GM13977 (cell line): ENCODE results near the gene CNTNAP1.
A peak's percentile ranks its signal among the peaks of the same experiment; 100 is the strongest.
"Not testable (repeated sequence)": the region's sequence is repeated elsewhere in the genome, so short reads cannot be mapped to it uniquely, and the experiment has no call there.

ENCODE experiments used
- DNase-seq: peaks from one replicate; pipeline ENCODE4 v3.0.0; 2012; ENCODE audit warnings: low spot score
- in situ Hi-C: fragments of 300-500 bp; cut with MboI; formaldehyde crosslinking; loops from one replicate; pipeline ENCODE4 v1.12.0; 2022; ENCODE audit warnings: low sequenced_read_pairs, low pct_unique_long_range_greater_than_20kb, mixed read lengths, inconsistent platforms; ENCODE audit not compliant: unreplicated experiment
- TF ChIP-seq, protein P1 (sequence below): IDR thresholded peaks from 2 replicates; pipeline ENCODE4 v1.5.1; 2012; ENCODE audit warnings: mild to moderate bottlenecking, control low read depth; ENCODE audit not compliant: insufficient read depth; ENCODE audit errors: extremely low read depth, missing control alignments

Gene CNTNAP1

GRCh38 chr17:42651392-42651791 lies 30.9 kb upstream of the CNTNAP1 start:
- no peak for DNase-seq
- in situ Hi-C loops = no loop called here
- TF ChIP-seq, protein P1, sequence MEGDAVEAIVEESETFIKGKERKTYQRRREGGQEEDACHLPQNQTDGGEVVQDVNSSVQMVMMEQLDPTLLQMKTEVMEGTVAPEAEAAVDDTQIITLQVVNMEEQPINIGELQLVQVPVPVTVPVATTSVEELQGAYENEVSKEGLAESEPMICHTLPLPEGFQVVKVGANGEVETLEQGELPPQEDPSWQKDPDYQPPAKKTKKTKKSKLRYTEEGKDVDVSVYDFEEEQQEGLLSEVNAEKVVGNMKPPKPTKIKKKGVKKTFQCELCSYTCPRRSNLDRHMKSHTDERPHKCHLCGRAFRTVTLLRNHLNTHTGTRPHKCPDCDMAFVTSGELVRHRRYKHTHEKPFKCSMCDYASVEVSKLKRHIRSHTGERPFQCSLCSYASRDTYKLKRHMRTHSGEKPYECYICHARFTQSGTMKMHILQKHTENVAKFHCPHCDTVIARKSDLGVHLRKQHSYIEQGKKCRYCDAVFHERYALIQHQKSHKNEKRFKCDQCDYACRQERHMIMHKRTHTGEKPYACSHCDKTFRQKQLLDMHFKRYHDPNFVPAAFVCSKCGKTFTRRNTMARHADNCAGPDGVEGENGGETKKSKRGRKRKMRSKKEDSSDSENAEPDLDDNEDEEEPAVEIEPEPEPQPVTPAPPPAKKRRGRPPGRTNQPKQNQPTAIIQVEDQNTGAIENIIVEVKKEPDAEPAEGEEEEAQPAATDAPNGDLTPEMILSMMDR = no peak

DNA sequence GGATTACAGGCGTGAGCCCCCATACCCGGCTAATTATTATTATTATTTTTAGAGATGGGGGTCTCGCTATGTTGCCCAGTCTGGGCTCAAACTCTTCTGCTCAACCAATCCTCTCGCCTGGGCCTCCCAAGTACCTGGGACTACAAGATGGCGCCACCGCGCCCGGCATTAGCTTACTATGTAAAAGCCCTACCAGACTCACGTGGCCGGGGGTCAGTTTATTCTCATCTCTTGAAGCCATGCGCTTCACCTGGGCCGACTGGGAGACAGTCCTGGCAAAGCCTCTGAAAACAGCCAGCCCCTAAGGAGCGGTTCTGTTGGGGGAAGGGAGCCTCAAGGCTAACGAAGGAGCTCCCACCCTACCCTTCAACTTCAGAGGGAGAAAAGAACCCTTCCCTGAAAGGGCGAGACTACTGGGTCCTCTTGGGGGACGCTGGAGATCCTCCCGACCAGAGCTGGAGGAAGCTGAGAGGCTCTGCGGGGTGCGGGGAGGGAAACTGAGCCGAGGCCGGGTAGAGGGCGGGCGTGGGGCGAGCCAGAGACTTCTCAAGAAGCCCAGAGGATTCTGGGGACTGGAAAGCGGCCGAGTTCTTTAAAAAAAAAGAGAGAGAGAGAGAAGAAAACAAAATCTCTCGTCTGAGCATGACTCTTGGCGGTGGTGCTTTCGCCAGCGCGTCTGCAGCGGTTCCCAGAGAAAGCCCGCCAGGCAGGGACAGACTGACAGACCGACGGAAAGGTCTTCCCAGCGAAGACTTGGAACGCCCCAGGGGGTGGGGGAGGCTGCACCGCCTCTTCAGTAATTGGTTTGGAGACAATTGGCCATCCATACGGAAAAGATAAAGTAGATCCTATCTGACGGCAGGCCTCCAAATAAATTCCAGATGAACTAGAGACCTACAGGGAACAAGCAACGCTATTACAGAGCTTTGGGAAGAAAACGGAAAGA lies 28.9 kb upstream of the CNTNAP1 start:
- DNase-seq = no peak
- TF ChIP-seq, protein P1 = no peak
- in situ Hi-C loops = no loop called here

DNA sequence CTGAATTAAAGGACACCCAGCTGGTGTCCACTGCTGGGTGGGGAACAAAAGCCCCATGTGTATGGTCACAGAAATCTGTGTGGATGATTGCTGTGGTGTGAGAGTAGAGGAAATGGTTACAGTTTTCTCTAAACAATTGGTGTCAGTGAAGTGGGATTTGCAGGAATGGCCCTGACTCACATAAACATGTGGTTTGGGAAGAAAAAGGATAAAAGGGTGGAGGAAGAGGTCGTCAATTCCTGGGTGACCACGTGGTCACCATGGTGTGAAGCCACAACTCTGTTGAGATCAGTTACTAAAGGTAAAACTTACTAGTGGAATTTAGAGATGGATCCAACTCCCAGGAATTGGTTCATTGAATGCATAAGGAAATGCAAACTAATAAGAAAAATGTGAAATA lies 26.8 kb upstream of the CNTNAP1 start:
- no peak for DNase-seq
- TF ChIP-seq, protein P1 = no peak
- in situ Hi-C loops = no loop called here

DNA sequence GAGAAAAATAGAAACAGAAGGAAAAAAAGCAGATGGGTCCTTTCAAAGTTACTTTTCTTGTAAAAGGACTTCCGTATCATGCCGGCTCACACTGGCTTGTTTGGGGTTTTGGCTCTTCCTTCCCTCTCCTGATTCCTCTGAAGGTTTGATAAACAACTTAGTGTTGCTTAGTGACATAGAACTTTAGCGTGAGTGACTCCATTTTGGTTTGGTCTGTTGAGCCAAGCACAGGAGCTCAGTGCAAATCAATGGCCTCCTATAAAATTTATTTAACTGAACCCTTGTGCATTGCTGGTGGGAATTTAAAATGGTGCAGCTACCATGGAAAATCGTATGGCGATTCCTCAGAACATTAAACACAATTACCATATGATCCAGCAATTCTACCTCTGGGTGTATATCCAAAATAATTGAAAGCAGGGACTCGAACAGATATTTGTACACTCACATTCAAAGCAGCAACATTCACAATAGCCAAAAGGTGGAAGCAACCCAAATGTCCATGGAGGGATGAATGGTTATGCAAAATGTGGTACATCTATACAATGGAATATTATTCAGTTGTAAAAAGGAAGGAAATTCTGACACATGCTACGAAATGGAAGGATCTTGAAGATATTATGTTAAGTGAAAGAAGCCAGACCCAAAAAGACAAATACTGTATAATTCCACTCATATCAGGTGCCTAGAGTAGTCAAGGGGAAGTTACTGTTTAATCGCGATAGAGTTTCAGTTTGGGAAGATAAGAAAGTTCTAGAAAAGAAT lies 24.3 kb upstream of the CNTNAP1 start:
- in situ Hi-C loops = no loop called here
- TF ChIP-seq, protein P1 = no peak

DNA sequence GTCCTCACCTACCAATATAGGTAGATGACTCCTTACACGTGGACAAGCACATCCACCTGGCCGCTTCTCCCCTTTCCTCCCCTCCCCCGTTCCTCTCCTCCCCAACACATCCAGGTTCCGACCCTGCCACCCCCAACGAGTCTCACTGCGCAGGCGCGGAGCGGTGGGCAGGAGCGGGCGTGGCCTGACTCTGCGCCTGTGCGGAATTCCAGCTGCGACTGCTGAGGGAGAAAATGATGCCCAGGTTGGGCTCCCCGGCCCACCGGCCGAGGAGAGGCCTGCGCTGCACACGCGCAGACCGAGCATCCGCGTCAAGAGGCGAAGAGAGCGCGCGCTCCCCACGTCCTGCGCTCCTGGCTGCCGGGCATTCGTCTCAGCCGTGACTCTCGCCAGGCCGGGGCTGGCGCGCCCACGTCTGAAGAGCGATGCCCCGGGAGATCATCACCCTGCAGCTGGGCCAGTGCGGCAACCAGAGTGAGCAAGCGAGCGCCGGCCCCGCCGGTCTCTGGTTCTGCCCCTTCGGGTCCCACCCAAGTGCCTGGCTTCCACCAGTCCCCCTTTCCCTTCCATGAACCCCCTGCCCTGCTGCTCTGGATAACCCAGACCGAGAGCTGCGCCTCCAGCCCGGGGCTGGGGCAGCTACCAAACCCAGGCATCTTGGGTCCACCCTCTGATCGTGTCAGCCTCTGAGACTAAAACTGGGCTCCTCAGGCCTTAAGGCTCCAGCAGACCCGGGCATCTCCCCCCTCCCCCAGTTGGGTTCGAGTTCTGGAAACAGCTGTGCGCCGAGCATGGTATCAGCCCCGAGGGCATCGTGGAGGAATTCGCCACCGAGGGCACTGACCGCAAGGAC lies 23.0 kb upstream of the CNTNAP1 start, which contains the start of gene TUBG2:
Gene TUBG2 (plus strand): TSS at position 206 of the 853 bp plus-strand sequence. CDS start 220 bp downstream, at position 426.
- TF ChIP-seq, protein P1 = no peak
- DNase-seq = peak; percentile 88
- in situ Hi-C loops = no loop called here

More for the DNA sequence above, 24.3 kb upstream of the CNTNAP1 start:
- no peak for DNase-seq

DNA sequence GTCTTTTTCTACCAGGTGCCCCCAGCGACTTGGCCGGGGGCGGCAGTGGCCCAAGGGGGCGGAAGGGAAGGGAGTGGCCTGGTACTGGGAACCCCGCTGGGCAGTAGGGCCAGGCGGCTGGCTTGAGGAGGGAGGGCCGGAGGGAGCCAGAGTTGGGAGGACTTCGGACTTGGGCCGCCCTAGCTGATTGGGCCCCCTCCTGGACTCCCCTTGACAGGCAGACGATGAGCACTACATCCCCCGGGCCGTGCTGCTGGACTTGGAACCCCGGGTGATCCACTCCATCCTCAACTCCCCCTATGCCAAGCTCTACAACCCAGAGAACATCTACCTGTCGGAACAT lies 22.4 kb upstream of the CNTNAP1 start:
- DNase-seq = not testable (repeated sequence)
- in situ Hi-C loops = loop anchor here (10.0 kb wide), 1 partner anchor 45 kb away; no protein-coding TSS in a partner anchor
